Keratinocyte (primary cell): ENCODE measurements around the gene NGEF. TPM values are rescaled to one million over a fixed set of nuclear protein-coding genes. Genes with fewer than 3 reads are reported as not detected.

Experiments
- DNase-seq: peaks from one replicate; pipeline ENCODE4 v3.0.0-alpha.2; 2011; ENCODE audit warnings: low read depth, missing footprints, low spot score
- FAIRE-seq: peaks from 2 replicates; lab custom pipeline; 2011; peaks lifted over from hg19 to GRCh38; lab: Jason Lieb, UNC
- H2AFZ ChIP-seq: 2 replicates; pipeline ENCODE4 v1.6.0; 2012; ENCODE audit warnings: low read length, control low read depth, inconsistent platforms; ENCODE audit not compliant: control insufficient read depth
- H3K27ac ChIP-seq: 2 replicates; pipeline ENCODE4 v1.5.1; 2011; ENCODE audit warnings: low read length; ENCODE audit not compliant: control insufficient read depth, insufficient read depth
- H3K27me3 ChIP-seq: 3 replicates; pipeline ENCODE4 v1.6.0; 2011; ENCODE audit warnings: low read length; ENCODE audit not compliant: control insufficient read depth, insufficient read depth; ENCODE audit errors: extremely low read depth
- H3K36me3 ChIP-seq, 2 experiments: 2 replicates in 1 of 2; 3 replicates in 1 of 2; pipeline ENCODE4 v1.5.1; 2011; ENCODE audit warnings: low read length in 2 of 2, mild to moderate bottlenecking in 1 of 2; ENCODE audit not compliant: control insufficient read depth in 2 of 2, insufficient read depth in 2 of 2; ENCODE audit errors: extremely low read depth in 1 of 2
- H3K4me1 ChIP-seq: 3 replicates; pipeline ENCODE4 v1.5.1; 2011; ENCODE audit warnings: low read length; ENCODE audit not compliant: control insufficient read depth, insufficient read depth; ENCODE audit errors: extremely low read depth
- H3K4me2 ChIP-seq: 3 replicates; pipeline ENCODE4 v1.6.0; 2011; ENCODE audit warnings: low read depth, low read length; ENCODE audit not compliant: control insufficient read depth, insufficient read depth; ENCODE audit errors: extremely low read depth
- H3K4me3 ChIP-seq, 3 experiments: fragments of 200-600 bp in 1 of 3; sonication (generic) in 1 of 3; 2 replicates in 2 of 3; 3 replicates in 1 of 3; pipeline ENCODE4 v1.5.1; 2011 to 2016; ENCODE audit warnings: low read length in 3 of 3, mild to moderate bottlenecking in 3 of 3, control low read depth in 2 of 3, inconsistent platforms in 1 of 3, low read depth in 1 of 3, mixed read lengths in 1 of 3, mixed run types in 1 of 3, moderate library complexity in 1 of 3; ENCODE audit not compliant: control insufficient read depth in 2 of 3, insufficient read depth in 2 of 3; ENCODE audit errors: extremely low read depth in 1 of 3
- H3K79me2 ChIP-seq: 2 replicates; pipeline ENCODE4 v1.6.0; 2012; ENCODE audit warnings: low read length; ENCODE audit not compliant: control insufficient read depth, insufficient read depth
- H3K9ac ChIP-seq: 3 replicates; pipeline ENCODE4 v1.6.0; 2011; ENCODE audit warnings: low read length; ENCODE audit not compliant: control insufficient read depth, insufficient read depth; ENCODE audit errors: extremely low read depth
- H3K9me1 ChIP-seq: 3 replicates; pipeline ENCODE4 v1.6.0; 2011; ENCODE audit warnings: low read length; ENCODE audit not compliant: control insufficient read depth, insufficient read depth; ENCODE audit errors: extremely low read depth
- H3K9me3 ChIP-seq: 2 replicates; pipeline ENCODE4 v1.5.1; 2012; ENCODE audit warnings: low read depth, low read length; ENCODE audit not compliant: control insufficient read depth
- H4K20me1 ChIP-seq: 3 replicates; pipeline ENCODE4 v1.6.0; 2011; ENCODE audit warnings: low read length; ENCODE audit not compliant: control insufficient read depth, insufficient read depth; ENCODE audit errors: extremely low read depth
- CTCF ChIP-seq, 3 experiments: IDR thresholded peaks in 1 of 3; conservative IDR thresholded peaks in 1 of 3; optimal IDR thresholded peaks in 1 of 3; 2 replicates in 2 of 3; 3 replicates in 1 of 3; pipeline versions ENCODE3 to v1.5.1; 2011; ENCODE audit warnings: low read length in 3 of 3, mild to moderate bottlenecking in 3 of 3, moderate library complexity in 2 of 3, control low read depth in 1 of 3, inconsistent platforms in 1 of 3; ENCODE audit not compliant: insufficient read depth in 2 of 3; ENCODE audit errors: extremely low read depth in 1 of 3
- EZH2 ChIP-seq: IDR thresholded peaks from one replicate; pipeline ENCODE4 v1.6.1; 2012; ENCODE audit warnings: inconsistent platforms, mild to moderate bottlenecking, low read length, moderate library complexity
- dilution Hi-C: fragments of 300-500 bp; cut with MboI; formaldehyde crosslinking; loops from one replicate; pipeline ENCODE4 v1.7.0; 2020; ENCODE audit warnings: low sequenced_read_pairs; ENCODE audit not compliant: extremely low pct_ligation_motif_present
- polyA plus RNA-seq, 5 experiments: library from polyadenylated mRNA; depleted of rRNA in 3 of 5; stranded (reverse) in 3 of 5; stranded (forward) in 1 of 5; unstranded in 1 of 5; fragments of >200 nt; gene quantifications; 1 replicate in 1 of 5; 2 replicates in 3 of 5; 3 replicates in 1 of 5; pipeline versions ENCODE4 v1.2.1 to v1.2.3, GENCODE V29; 2011 to 2012; ENCODE audit warnings: missing spikeins in 2 of 5, low read depth in 1 of 5, low replicate concordance in 1 of 5

Gene NGEF
- polyA plus RNA-seq, 1 donor (not counting 4 experiments of a cell fraction or from before 2014, with no cell fraction given): 0.17 TPM

DNA sequence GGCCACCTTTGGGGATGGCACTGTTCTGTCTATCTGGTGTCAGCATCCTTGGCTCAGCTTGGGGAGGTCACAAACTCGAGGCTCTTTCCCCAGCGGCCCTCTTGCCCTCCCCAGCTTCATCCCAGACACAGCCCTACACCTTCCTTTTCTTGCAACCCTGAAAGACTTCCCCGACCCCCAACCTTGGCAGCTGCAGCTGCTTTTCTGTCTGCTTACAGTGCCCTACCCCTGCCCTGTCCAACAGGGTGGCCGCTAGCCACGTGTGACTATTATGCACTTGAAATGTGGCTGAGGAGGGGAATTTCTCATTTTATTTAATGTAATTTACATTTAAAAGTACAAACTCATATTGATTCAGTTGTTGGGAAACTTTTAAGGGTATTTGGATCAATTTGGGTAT, 41.3 kb downstream of the NGEF start:
- Histone ChIP-seq H3K9me3 (no peaks in the 10 kb centered on the region), H3K9ac (no peak overlapping the region), H3K9me1 (no peaks in the 10 kb centered on the region), H2AFZ (no peak overlapping the region), H4K20me1 (no peaks in the 10 kb centered on the region), H3K27me3 (peaks cover 7% of the 10 kb centered on the region), H3K4me1 (no peaks in the 10 kb centered on the region), H3K36me3 (no peaks in the 10 kb centered on the region), H3K27ac (no peak overlapping the region), H3K79me2 (no peaks in the 10 kb centered on the region), H3K4me3 (no peak overlapping the region), H3K4me2 (no peak overlapping the region)
- FAIRE-seq (no peak), DNase-seq (no peak)
- dilution Hi-C loops: no loop called here
- TF ChIP-seq CTCF (optimal IDR thresholded peaks at IDR 0.05 in 1 of 3, IDR thresholded peaks at IDR 0.05 in 1 of 3, conservative IDR thresholded peaks at IDR 0.05 in 1 of 3; ENCODE audit: extremely low read depth in 1 of 3, insufficient read depth in 2 of 3, low read length in 3 of 3) (no peak), EZH2 (no peak)

DNA sequence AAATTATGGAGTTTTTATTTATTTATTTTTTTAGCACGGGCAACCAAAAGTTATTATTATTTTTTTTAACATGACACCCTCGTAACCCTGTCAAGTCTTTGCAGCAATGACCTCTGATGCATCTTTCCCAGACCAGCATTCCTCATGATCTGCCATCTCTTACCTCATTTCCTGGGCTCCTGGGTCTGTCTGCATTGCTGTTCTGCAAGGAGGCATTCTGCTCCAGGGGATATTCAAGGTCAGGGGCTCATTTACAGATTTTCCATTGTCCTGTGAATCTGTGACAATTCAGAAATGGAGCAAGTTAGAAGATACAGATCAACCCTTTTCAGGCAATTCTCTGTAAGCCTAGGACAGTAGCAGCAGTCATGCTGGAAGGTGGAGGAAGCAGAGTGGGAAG, 43.0 kb downstream of the NGEF start:
- Histone ChIP-seq H3K27ac (no peak overlapping the region), H3K9me1 (no peaks in the 10 kb centered on the region), H3K36me3 (no peaks in the 10 kb centered on the region), H2AFZ (no peak overlapping the region), H3K27me3 (peaks cover 3% of the 10 kb centered on the region), H3K4me1 (no peaks in the 10 kb centered on the region), H4K20me1 (no peaks in the 10 kb centered on the region), H3K4me2 (no peak overlapping the region), H3K9me3 (no peaks in the 10 kb centered on the region), H3K4me3 (no peak overlapping the region), H3K79me2 (no peaks in the 10 kb centered on the region), H3K9ac (no peak overlapping the region)
- no peak for TF ChIP-seq EZH2
- no peak for TF ChIP-seq CTCF (optimal IDR thresholded peaks at IDR 0.05 in 1 of 3, IDR thresholded peaks at IDR 0.05 in 1 of 3, conservative IDR thresholded peaks at IDR 0.05 in 1 of 3; ENCODE audit: extremely low read depth in 1 of 3, insufficient read depth in 2 of 3, low read length in 3 of 3)
- no peak for DNase-seq
- dilution Hi-C loops: no loop called here
- FAIRE-seq: no peak
